Kidney tubule cell (primary cell): Measurements from ENCODE around the gene S100Z.

Experiments
- DNase-seq: peaks from one replicate; pipeline ENCODE4 v3.0.0-alpha.2; 2018; ENCODE audit warnings: low spot score

S100Z gene

GRCh38 chr5:76953551-76954382 is 104.0 kb downstream of the S100Z start:
- DNase-seq: peak; percentile 18

- no peak for DNase-seq
Measured at GRCh38 chr5:76954383-76954763, 104.6 kb downstream of the S100Z start.

DNA sequence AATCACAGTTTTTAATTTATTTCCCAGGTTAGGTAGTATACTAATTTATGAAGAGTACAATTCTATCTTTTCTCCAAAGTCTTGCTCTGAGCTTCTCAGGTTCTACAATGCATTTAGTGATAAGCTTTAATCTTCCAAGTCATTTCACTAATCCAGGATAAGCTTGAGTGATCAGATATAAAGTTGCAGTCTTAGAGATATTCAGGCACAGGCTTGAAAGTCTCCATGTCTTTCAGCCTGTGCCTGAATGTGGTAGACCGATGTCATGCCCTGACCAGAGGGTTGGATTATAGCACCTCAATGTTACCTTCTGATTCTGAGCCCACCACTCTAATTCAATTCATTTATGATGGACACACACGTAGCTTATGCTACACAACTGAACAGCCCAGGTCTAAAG is 106.2 kb downstream of the S100Z start:
- no peak for DNase-seq

- DNase-seq: peak; percentile 60
Measured at GRCh38 chr5:76958991-76959767, 109.4 kb downstream of the S100Z start.

GRCh38 chr5:76960004-76960625 is 110.3 kb downstream of the S100Z start:
- no peak for DNase-seq

DNA sequence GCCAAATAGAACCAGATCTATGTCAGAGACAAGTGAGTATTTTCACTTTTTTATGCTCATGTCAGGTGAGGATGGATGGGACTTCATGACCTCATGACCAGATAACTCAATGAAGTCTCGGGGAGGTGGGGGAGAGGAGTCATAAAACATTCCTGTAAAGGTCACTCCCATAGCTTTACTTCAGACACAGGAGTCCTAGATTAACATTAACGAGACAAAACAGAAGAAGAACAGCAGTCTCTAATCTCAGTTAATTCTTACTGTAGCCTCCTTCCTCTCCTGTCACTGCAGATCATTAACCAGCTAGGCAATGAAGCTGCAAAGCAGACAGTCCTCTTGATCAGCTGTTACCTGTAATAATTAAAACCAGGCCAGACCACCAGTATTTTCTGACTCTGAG is 114.2 kb downstream of the S100Z start:
- peak; percentile 65 for DNase-seq
